GM19025 (cell line): Measurements from ENCODE around the gene TTC36.

Experiments used
- ATAC-seq: cut with Tn5 transposase; IDR thresholded peaks from one replicate; pipeline ENCODE4 v1.9.1; 2021; ENCODE audit warnings: mild to moderate bottlenecking, low read depth, moderate library complexity; ENCODE audit not compliant: unreplicated experiment

The TTC36 gene

GRCh38 chr11:118531597-118532084, 4.4 kb downstream of the TTC36 start:
- ATAC-seq: no peak

- no peak for ATAC-seq
Observed at GRCh38 chr11:118532091-118532490, 4.8 kb downstream of the TTC36 start.

DNA sequence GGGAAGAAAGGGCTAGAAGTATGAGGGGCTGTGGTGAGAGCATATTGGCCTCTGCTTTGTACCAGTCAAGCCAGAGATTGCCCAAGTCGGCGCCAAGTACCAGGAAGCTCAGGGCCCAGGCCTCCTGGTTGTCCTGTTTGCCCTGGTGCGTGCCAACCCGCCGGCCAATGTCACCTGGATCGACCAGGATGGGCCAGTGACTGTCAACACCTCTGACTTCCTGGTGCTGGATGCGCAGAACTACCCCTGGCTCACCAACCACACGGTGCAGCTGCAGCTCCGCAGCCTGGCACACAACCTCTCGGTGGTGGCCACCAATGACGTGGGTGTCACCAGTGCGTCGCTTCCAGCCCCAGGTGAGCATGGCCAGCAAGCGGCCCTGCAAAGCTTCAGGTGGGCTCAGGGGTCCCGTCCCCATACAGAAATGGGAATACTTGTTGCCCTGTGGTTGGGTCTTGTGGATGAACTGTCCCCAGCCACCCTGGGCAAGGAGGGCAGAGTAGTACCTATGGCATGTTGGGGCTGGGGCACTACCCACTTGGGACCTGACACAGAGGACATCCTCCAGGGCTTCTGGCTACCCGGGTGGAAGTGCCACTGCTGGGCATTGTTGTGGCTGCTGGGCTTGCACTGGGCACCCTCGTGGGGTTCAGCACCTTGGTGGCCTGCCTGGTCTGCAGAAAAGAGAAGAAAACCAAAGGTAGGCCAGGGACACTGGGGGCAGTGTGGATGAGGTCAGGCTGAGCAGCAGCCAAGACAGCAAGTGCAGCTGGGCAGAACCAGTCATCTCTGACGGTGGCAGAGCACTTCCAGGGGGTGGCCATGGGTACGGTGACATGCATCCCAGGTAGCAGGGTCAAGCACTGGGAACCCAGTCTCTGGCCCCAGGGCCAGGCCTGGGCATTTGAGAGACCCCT, 5.8 kb downstream of the TTC36 start:
- no peak for ATAC-seq

- ATAC-seq: no peak
Observed at GRCh38 chr11:118533769-118534729, 6.8 kb downstream of the TTC36 start.

GRCh38 chr11:118535261-118535660, 8.0 kb downstream of the TTC36 start:
- ATAC-seq: no peak

DNA sequence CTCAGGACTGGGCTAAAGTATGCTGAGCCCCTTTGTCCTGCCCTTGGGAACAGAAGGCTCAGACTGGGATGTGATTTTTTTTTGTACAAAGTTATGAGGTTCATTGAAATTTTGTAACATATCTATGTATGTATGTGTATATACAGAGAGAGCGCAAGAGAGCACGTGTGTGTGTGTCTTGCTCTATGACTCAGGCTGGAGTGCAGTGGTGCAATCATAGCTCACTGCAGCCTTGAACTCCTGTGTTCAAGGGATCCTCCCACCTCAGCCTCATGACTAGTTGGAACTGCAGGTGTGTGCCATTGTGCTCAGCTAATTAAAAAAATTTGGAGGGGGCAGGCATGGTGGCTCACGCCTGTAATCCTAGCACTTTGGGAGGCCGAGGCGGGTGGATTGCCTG, 9.5 kb downstream of the TTC36 start:
- no peak for ATAC-seq

DNA sequence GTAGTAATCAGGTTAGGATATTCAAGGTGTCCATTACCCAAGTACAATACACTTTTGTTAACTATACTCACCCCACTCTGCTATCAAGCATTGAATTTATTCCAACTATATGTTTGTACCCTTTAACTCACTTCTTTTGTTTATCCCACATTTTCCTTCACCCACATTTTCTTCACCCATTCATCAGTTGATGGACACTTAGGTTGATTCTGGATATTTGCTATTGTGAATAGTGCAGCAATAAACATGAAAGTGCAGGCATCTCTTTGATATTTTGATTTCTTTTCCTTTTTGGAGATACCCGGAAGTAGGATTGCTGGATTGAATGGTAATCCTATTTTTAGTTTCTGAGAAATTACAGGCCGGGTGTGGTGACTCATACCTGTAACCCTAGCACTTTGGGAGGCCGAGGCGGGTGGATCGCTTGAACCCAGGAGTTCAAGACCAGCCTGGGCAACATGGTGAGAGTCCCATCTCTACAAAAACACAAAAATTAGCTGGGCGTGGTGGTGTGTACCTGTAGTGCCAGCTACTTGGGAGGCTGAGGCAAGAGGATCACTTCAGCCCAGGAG, 10.2 kb downstream of the TTC36 start:
- no peak for ATAC-seq

GRCh38 chr11:118544010-118544646, 16.9 kb downstream of the TTC36 start:
- ATAC-seq: no peak

GRCh38 chr11:118544647-118545010, 17.4 kb downstream of the TTC36 start:
- ATAC-seq: no peak

GRCh38 chr11:118545533-118545932, 18.3 kb downstream of the TTC36 start:
- ATAC-seq: no peak

DNA sequence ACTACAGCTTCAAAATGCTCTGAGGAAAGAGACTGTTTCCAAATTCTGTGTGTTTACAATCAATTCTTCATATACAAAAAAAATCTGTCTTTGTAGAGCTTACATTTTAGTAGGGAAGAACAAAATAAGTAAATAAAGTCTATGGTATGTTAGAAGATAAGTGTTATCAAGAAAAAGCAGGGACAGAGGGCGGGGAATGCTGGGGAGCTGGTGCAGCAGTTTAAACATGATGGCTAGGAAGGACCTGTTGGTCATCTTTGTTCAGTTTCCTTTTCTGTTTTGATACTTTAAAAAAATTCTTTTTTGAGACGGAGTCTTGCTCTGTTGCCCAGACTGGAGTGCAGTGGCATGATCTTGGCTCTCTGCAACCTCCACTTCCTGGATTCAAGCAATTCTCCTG, 19.9 kb downstream of the TTC36 start:
- no peak for ATAC-seq

GRCh38 chr11:118552341-118552740, 25.1 kb downstream of the TTC36 start:
- no peak for ATAC-seq

- ATAC-seq: no peak
Observed at GRCh38 chr11:118560806-118561205, 33.5 kb downstream of the TTC36 start.

GRCh38 chr11:118565051-118565450, 37.8 kb downstream of the TTC36 start:
- ATAC-seq: no peak

DNA sequence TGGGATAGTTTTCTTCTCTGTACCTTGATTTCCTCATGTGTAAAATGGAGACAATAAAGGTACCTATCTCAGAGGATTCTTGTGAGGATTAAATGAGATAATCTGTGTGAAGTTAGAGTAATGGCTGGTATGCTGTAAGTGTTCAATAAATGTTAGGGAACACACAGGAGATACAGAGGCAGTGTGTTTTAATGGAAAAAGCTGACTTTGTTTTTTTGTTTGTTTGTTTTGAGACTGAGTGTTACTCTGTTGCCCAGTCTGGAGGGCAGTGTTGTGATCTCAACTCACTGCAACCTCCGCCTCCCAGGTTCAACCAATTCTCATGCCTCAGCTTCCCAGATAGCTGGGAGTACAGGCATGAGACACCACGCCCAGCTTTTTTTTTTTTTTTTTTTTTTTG, 42.4 kb downstream of the TTC36 start:
- ATAC-seq: no peak

GRCh38 chr11:118570787-118571186, 43.5 kb downstream of the TTC36 start:
- no peak for ATAC-seq

DNA sequence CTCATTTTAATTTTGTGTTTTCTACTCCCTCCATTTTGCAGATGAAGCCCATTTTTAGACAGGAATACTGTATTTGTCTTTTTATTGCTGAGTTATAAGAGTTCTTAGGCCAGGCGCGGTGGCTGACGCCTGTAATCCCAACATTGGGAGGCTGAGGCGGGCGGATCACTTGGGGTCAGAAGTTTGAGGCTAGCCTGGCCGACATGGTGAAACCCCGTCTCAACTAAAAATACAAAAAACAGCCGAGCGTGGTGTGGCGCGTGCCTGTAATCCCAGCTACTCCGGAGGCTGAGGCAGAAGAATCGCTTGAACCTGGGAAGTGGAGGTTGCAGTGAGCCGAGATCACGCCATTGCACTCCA, 44.4 kb downstream of the TTC36 start:
- ATAC-seq: peak; percentile 25

DNA sequence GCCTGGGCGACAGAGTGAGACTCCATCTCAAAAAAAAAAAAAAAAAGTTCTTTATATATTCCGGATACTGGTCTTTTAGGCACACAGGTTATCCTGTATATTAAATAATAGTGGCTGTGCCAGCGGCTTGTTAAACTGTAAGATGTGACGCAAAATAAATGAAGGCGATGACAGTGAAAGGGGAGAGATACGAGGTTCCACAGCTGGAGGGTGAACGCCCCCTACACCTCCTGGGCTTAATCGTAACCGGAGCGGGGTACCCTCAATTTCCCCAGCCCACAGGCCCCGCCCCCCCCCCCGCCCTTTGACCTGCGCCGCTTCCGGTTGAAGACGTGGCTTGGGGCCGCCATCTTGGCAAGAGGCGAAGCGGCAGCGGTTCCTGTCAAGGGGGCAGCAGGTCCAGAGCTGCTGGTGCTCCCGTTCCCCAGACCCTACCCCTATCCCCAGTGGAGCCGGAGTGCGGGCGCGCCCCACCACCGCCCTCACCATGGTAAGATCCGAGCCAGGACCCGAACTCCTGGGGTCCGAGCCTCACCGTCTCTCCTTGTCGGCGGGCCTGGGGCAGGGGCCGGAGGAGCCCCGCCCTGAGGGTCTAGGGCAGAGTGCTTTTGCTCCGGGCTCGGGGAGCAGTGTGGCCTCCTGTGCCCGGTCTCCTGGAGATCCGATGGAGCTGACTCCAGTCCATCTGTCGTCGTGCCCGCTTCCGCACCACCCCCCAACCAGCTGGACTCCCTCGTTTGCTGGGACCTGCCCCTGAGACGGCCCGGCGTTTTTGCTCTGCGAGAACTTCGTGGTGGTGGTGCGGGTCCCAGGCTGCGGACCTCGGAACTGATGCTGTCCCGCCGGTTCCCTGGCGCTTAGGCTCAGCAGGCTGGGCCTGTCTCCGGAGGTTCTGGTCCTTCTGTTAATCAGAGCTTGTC, 45.0 kb downstream of the TTC36 start, which contains the start of gene ARCN1:
Gene ARCN1, plus strand, starts transcription at position 349 of the 920 bp plus-strand sequence. Its CDS starts 139 bp downstream, at position 488.
- ATAC-seq: peak; percentile 44

GRCh38 chr11:118572981-118573550, 45.8 kb downstream of the TTC36 start:
- peak; percentile 19 for ATAC-seq
